GM19023 (cell line): ENCODE results near the gene KRAS.

Experiments used
- ATAC-seq: cut with Tn5 transposase; IDR thresholded peaks from one replicate; pipeline ENCODE4 v1.9.1; 2021; ENCODE audit warnings: mild to moderate bottlenecking, moderate library complexity; ENCODE audit not compliant: unreplicated experiment

KRAS gene

GRCh38 chr12:25197608-25198007 is 53.1 kb downstream of the KRAS start:
- no peak for ATAC-seq

- peak; percentile 98 for ATAC-seq
Measured at GRCh38 chr12:25195056-25195971, 55.4 kb downstream of the KRAS start, which contains the start of the genes DNAI7 and ETFRF1. DNAI7 (minus strand) TSS chr12:25195160; CDS start chr12:25195078, 82 bp downstream. ETFRF1 (plus strand) TSS chr12:25195237; CDS start chr12:25203957, 8,720 bp downstream.

GRCh38 chr12:25194722-25195055 is 56.0 kb downstream of the KRAS start:
- no peak for ATAC-seq

GRCh38 chr12:25194214-25194613 is 56.5 kb downstream of the KRAS start:
- ATAC-seq: no peak

GRCh38 chr12:25190793-25191192 is 59.9 kb downstream of the KRAS start:
- ATAC-seq: no peak

GRCh38 chr12:25189656-25190055 is 61.1 kb downstream of the KRAS start:
- no peak for ATAC-seq

- no peak for ATAC-seq
Measured at GRCh38 chr12:25187781-25188180, 62.9 kb downstream of the KRAS start.

DNA sequence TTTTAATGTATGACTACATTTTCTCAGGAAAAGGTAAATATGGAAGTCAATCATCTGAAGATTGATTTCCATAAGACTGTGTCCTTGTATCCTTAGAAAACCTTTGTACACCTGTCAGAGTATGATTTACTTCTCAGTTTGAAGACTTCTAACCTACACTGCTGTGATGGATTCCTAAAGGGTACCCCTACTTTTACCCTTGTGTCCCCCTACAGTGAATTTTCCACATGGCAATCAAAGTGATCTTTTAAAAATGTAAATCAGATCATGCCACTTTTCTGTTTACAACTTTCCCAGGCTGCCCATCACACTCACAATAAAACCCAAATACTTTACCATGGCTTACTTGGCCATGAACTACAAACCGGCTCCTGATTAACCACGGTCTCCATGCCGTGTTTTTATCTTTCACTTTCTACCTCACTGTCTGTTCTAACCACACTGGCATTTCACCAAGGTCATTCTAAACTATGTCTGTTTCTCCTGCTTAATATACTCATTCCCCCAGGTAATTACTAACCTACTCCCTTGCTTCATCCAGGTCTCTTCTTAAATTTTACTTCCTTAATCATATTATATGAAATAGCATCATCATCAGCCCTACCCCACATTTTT is 63.8 kb downstream of the KRAS start:
- ATAC-seq: peak; percentile 79

DNA sequence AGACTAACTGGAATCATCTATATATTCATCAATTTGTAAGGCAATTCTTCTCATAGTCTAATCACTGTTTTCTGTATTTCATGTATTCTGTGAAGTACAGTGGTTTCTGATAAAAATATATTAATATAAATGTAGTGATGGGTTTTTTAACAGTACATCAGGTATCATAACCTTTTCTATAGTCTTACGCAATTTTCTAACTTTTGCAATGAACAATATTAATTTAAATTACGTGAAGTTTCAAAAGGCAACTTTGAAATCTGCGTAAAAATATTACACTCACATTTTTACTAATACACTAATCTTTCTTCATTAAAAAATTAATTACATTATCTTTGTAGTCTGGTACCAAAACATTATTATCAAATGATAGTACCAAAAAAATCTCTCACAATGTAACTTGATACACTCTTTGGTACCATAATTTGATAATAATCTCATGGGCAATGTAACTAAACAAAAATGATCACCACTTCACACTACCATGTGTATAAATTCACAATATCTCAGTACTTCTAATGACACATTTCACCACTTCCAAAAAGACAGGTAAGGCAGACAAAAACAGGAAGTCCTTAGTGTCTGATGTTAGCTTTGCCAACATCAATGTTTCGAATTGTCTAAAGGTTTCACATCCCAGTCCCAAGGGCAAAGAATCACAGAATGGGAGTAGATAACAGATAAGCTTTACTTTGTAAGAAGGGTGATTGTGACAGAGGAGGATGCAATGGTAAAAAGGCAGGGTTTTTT is 64.5 kb downstream of the KRAS start:
- peak; percentile 55 for ATAC-seq

GRCh38 chr12:25184132-25184531 is 66.6 kb downstream of the KRAS start:
- ATAC-seq: no peak

- ATAC-seq: no peak
Measured at GRCh38 chr12:25182765-25183164, 68.0 kb downstream of the KRAS start.

DNA sequence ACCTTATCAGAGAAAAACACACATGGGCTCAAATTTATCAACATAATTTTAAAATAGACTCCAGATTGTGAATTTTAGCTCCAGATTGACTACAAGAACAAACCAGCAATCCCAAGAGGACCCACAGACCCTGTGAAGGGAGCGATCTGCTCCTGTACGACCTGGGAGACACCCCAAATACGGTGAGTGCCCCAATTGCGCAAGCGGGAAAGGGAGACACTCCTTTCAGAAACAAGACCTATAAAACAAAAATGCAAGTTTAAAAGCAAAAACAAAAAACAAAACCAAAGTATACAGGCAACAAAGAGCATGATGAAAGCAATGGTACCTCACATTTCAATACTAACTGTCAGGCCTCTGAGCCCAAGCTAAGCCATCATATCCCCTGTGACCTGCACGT is 87.9 kb downstream of the KRAS start:
- no peak for ATAC-seq

DNA sequence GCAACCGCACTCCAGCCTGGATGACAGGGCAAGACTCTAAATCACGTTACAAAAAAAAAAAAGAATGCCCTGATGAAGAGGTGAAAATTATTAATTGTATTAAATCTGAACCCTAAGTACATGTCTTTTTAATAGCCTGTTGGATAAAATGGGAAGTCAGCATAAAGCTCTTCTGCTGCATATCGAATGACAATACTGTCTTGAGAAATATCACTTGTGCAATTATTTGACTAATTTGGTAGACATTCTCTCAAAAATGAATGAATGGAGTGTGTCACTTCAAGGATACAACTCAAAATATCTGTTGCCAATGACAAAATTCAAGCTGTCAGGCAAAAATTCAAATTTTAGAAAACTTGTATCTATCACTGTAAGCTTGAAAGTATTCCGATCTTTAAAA is 94.7 kb downstream of the KRAS start:
- ATAC-seq: no peak

DNA sequence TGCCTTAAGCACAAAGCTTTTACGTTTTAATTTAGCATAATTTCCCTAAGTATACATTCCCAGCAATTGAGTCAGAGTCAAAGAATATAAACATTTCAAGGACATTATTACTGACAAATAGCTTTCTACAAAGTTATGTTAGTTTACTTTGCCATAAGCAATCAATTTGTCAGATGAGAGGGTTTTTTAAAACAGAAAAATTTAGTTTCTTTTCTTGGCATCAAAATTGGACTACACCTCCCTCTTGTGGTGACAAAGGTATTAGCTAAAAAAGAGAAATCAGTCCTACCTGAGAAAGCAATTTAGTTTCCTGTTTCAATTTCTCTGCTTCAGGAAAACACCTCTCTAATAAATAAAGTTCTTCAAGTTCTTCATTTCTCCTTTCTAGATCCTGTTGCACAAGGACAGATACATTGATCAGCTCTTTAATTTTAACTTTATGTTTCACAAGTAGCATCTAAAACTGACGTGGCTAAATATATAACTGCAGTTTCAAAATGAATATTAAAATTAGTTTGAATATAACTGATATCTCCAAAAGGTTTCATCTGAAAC is 95.6 kb downstream of the KRAS start:
- ATAC-seq: no peak
